ENCODE measurements around the gene ARHGAP27. TPM values are rescaled to one million over a fixed set of nuclear protein-coding genes. Genes with fewer than 3 reads are reported as not detected.

ARHGAP27 gene
- total RNA-seq, 2 experiments from 2014 or later, result 41.7 to 44.3 TPM

- Mint-ChIP-seq H3K36me3 (peaks cover 21% of the 10 kb centered on the region), H3K27me3 (no peaks in the 10 kb centered on the region)
- POLR2A ChIA-PET, result no interaction called here
Measured at GRCh38 chr17:45394913-45395568, 37.6 kb downstream of the ARHGAP27 start.

GRCh38 chr17:45394564-45394912, 38.1 kb downstream of the ARHGAP27 start:
- CTCF ChIA-PET, result interaction anchor here (0.5 to 2.0 kb wide), 6 partner anchors 9 to 259 kb away, joined by 3 to 7 read pairs (median 4); partner anchors contain the start of gene ACBD4
- Mint-ChIP-seq H3K4me3 (no peak overlapping the region), H3K36me3 (peaks cover 21% of the 10 kb centered on the region), H3K9me3 (no peaks in the 10 kb centered on the region), H3K27ac (no peak overlapping the region), H3K27me3 (no peaks in the 10 kb centered on the region), H3K4me1 (ENCODE audit: low read depth) (no peaks in the 10 kb centered on the region)
- no peak for DNase-seq
- POLR2A ChIA-PET, result no interaction called here
- intact Hi-C loops (cut with micrococcal nuclease), result no loop called here

More at GRCh38 chr17:45394913-45395568, 37.6 kb downstream of the ARHGAP27 start:
- Mint-ChIP-seq H3K9me3 (no peaks in the 10 kb centered on the region), H3K4me1 (ENCODE audit: low read depth) (no peaks in the 10 kb centered on the region), H3K27ac (no peak overlapping the region), H3K4me3 (no peak overlapping the region)
- CTCF ChIA-PET, result interaction anchor here (1.2 to 1.3 kb wide), 4 partner anchors 20 to 176 kb away, joined by 3 to 4 read pairs (median 4); no protein-coding TSS in a partner anchor
- peak; percentile 51 for DNase-seq
- intact Hi-C loops (cut with micrococcal nuclease), result no loop called here

DNA sequence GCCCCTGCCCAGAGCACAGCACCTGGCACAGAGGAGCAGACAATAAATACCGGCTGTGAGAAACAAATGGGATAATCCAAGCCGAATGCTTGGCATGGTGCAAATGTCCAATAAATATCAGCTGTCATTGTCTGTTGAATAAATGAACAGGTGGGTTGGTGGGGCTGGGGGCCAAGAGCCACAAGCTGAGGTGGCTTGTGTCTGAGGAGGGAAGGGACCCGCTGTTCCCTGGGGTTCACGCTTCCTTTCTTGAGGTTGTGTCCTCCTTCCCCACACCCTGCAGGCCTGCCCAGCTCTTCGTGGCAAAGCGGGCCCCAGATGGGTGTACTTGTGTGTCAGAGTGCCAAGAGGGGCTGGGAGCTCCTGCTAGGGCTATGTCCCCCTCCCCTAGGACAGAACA, 38.6 kb downstream of the ARHGAP27 start:
- Mint-ChIP-seq H3K4me1 (ENCODE audit: low read depth) (peaks cover under 1% of the 10 kb centered on the region), H3K9me3 (no peaks in the 10 kb centered on the region), H3K4me3 (no peak overlapping the region), H3K27ac (no peak overlapping the region), H3K36me3 (peaks cover 20% of the 10 kb centered on the region), H3K27me3 (no peaks in the 10 kb centered on the region)
- CTCF ChIA-PET, result interaction anchor here (0.5 to 2.0 kb wide), 6 partner anchors 9 to 259 kb away, joined by 3 to 7 read pairs (median 4); partner anchors contain the start of gene ACBD4
- POLR2A ChIA-PET, result no interaction called here
- intact Hi-C loops (cut with micrococcal nuclease), result no loop called here
- DNase-seq, result no peak

GRCh38 chr17:45393411-45393810, 39.3 kb downstream of the ARHGAP27 start:
- intact Hi-C loops (cut with micrococcal nuclease), result no loop called here
- H3K9me3 Mint-ChIP-seq, result no peaks in the 10 kb centered on the region
- H3K4me1 Mint-ChIP-seq (ENCODE audit: low read depth), result peaks cover 7% of the 10 kb centered on the region
- no peak overlapping the region for H3K4me3 Mint-ChIP-seq
- peaks cover 18% of the 10 kb centered on the region for H3K36me3 Mint-ChIP-seq
- no peak overlapping the region for H3K27ac Mint-ChIP-seq
- DNase-seq, result no peak
- POLR2A ChIA-PET, result no interaction called here
- H3K27me3 Mint-ChIP-seq, result no peaks in the 10 kb centered on the region
- CTCF ChIA-PET, result interaction anchor here (0.8 to 2.7 kb wide), 7 partner anchors 8 to 258 kb away, joined by 3 to 17 read pairs (median 6); partner anchors contain the start of gene ACBD4

DNA sequence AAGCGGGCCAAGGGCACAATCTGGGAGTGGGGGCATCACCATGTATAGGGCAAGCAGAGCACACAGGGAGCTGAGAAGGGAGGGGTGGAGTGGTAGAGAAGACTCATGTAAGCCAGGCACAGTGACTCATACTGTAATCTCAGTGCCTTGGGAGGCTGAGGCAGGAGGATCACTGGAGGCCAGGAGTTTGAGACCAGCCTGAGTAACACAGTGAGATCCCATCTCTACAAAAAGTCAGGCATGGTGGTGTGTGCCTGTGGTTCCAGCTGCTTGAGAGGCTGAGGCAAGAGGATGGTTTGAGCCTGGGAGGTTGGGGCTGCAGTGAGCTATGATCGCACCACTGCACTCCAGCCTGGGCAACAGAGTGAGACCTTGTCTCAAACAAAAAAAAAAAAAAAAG, 40.8 kb downstream of the ARHGAP27 start:
- intact Hi-C loops (cut with micrococcal nuclease), result no loop called here
- CTCF ChIA-PET, result interaction anchor here (1.5 to 2.7 kb wide), 3 partner anchors 17 to 173 kb away, joined by 3 to 17 read pairs (median 8); no protein-coding TSS in a partner anchor
- Mint-ChIP-seq H3K4me3 (no peak overlapping the region), H3K4me1 (ENCODE audit: low read depth) (peaks cover 7% of the 10 kb centered on the region), H3K27me3 (peaks cover 7% of the 10 kb centered on the region), H3K36me3 (peaks cover 7% of the 10 kb centered on the region), H3K9me3 (no peaks in the 10 kb centered on the region), H3K27ac (no peak overlapping the region)
- no peak for DNase-seq
- POLR2A ChIA-PET, result interaction anchor here (1.7 kb wide), 1 partner anchor 171 kb away, joined by 6 read pairs; the partner anchor contains the start of gene FMNL1

DNA sequence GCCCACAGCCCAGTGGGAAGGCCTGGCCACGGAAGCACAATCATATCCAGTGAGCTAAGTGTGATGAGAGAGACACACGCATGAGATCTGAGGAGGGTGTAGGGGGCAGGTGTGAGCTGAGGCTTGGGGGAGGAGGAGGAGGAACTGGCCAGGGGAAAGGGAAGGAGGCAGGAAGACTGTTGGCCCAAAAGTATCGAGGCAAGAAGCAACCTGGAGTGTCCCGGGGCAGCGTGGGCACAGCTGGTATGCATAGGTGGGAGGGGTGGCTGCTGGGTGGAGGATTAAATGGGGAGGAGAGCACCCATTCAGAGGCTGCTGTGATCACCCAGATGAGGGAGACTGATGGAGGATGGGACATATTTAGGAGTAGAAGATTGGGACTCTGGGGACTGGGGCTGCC, 41.4 kb downstream of the ARHGAP27 start:
- no peak for DNase-seq
- H3K9me3 Mint-ChIP-seq, result no peaks in the 10 kb centered on the region
- H3K4me3 Mint-ChIP-seq, result no peak overlapping the region
- H3K4me1 Mint-ChIP-seq (ENCODE audit: low read depth), result peaks cover 7% of the 10 kb centered on the region
- H3K27me3 Mint-ChIP-seq, result peaks cover 7% of the 10 kb centered on the region
- H3K36me3 Mint-ChIP-seq, result peaks cover 5% of the 10 kb centered on the region
- no peak overlapping the region for H3K27ac Mint-ChIP-seq
- intact Hi-C loops (cut with micrococcal nuclease), result no loop called here
- CTCF ChIA-PET, result interaction anchor here (1.5 to 2.7 kb wide), 3 partner anchors 17 to 172 kb away, joined by 3 to 17 read pairs (median 8); no protein-coding TSS in a partner anchor
- POLR2A ChIA-PET, result no interaction called here

GRCh38 chr17:45389354-45389753, 43.3 kb downstream of the ARHGAP27 start:
- DNase-seq, result no peak
- Mint-ChIP-seq H3K27ac (no peak overlapping the region), H3K9me3 (no peaks in the 10 kb centered on the region), H3K36me3 (no peaks in the 10 kb centered on the region), H3K27me3 (peaks cover 7% of the 10 kb centered on the region), H3K4me3 (no peak overlapping the region), H3K4me1 (ENCODE audit: low read depth) (peaks cover 10% of the 10 kb centered on the region)
- CTCF ChIA-PET, result interaction anchor here (0.5 to 10.7 kb wide), 7 partner anchors 9 to 170 kb away, joined by 3 to 249 read pairs (median 3); no protein-coding TSS in a partner anchor
- POLR2A ChIA-PET, result no interaction called here
- intact Hi-C loops (cut with micrococcal nuclease), result loop anchor here (5.0 to 10.0 kb wide), 3 partner anchors 45 to 255 kb away; partner anchors contain the start of genes ACBD4, ARHGAP27, PLCD3 and SPATA32

DNA sequence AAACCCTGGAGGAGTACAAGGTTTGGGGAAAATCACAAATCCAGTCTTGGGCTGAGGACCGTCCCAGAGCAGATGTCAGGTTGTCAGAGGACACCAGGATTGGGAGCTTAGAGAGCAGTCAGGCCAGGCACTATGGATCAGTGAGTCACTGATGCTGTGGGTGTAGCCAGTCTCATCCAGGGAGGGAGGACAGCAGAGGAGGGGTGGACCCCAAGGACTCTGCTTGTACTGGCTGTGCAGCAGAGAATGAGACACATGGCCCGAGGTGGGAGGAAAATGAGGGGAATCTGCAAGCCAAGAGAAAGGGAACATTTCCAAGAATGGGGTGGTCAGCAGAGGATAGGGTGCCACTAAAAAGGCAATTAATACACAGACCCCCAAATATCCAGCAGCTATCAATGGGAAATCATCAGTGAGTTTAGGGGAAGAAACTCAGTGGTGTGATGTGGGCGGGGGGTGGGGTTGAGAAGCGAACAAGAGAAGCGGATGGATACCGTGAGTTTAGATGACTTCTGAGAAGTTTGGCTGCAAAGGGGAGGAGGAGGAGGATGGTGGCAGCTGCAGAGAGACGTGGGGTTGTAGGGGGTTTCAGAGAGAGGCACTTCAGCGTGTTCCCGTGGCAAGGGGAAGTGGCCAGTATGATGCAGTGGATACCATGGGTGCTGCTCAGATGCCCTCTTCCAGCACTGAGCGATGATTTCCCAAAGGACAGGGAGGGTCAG, 43.9 kb downstream of the ARHGAP27 start:
- no peak for DNase-seq
- peaks cover 7% of the 10 kb centered on the region for H3K27me3 Mint-ChIP-seq
- H3K4me3 Mint-ChIP-seq, result no peak overlapping the region
- H3K36me3 Mint-ChIP-seq, result no peaks in the 10 kb centered on the region
- ChIA-PET POLR2A (no interaction called here), CTCF (interaction anchor here (0.5 to 10.7 kb wide), 11 partner anchors 70 to 237 kb away, joined by 3 to 249 read pairs (median 4); no protein-coding TSS in a partner anchor)
- no peak overlapping the region for H3K27ac Mint-ChIP-seq
- intact Hi-C loops (cut with micrococcal nuclease), result loop anchor here (5.0 to 10.0 kb wide), 3 partner anchors 46 to 254 kb away; partner anchors contain the start of genes ACBD4, ARHGAP27, PLCD3 and SPATA32
- H3K4me1 Mint-ChIP-seq (ENCODE audit: low read depth), result peaks cover 13% of the 10 kb centered on the region
- H3K9me3 Mint-ChIP-seq, result no peaks in the 10 kb centered on the region

DNA sequence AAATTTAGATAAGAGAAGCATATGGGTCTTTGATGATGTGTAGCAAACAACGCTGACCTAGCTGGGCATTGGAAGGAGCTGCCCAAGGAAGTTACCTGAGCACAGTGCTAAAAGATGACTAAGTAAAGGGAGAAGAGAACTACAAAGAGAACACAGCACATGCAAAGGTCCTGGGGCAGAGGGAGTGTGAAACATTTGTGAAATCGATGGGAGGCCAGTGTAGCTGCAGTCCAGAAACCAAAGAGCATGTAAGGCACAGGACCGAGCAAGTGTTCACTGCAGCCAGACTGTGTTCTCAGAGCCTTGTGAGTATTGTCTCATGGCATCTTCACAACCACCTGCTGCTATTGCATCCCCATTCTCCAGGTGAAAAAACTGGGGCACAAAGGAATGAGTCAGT, 44.9 kb downstream of the ARHGAP27 start:
- intact Hi-C loops (cut with micrococcal nuclease), result loop anchor here (5.0 to 10.0 kb wide), 3 partner anchors 47 to 253 kb away; partner anchors contain the start of genes ACBD4, ARHGAP27, PLCD3 and SPATA32
- peaks cover 7% of the 10 kb centered on the region for H3K27me3 Mint-ChIP-seq

DNA sequence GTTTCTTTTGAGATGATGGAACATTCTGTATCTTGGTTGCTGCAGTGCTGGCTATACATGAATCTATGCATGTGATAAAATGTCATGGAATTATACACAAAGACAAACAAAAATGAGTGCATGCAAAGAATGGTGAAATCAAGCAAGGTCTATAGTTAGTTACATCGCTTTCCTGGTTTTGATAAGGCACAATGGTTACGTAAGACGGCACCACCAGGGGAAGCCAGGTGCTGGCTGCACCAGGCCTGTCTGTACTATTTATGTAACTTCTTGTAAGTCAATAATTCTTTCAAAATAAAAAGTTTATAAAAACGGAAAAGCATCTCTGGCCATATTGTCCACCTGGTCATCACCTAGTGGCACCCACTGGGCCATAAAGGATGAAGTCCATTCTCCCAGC, 46.5 kb downstream of the ARHGAP27 start:
- intact Hi-C loops (cut with micrococcal nuclease), result loop anchor here (5.0 to 10.0 kb wide), 3 partner anchors 49 to 251 kb away; partner anchors contain the start of genes ACBD4, ARHGAP27, PLCD3 and SPATA32
- no peak for DNase-seq

More for the DNA sequence above, 44.9 kb downstream of the ARHGAP27 start:
- Mint-ChIP-seq H3K9me3 (no peaks in the 10 kb centered on the region), H3K4me1 (ENCODE audit: low read depth) (peaks cover 13% of the 10 kb centered on the region), H3K4me3 (no peak overlapping the region), H3K36me3 (no peaks in the 10 kb centered on the region), H3K27ac (no peak overlapping the region)
- CTCF ChIA-PET, result interaction anchor here (1.0 to 10.7 kb wide), 5 partner anchors 101 to 169 kb away, joined by 3 to 249 read pairs (median 9); no protein-coding TSS in a partner anchor
- no peak for DNase-seq
- POLR2A ChIA-PET, result no interaction called here

GRCh38 chr17:45385331-45385997, 47.2 kb downstream of the ARHGAP27 start:
- no peaks in the 10 kb centered on the region for H3K36me3 Mint-ChIP-seq
- no peaks in the 10 kb centered on the region for H3K9me3 Mint-ChIP-seq
- no peak overlapping the region for H3K27ac Mint-ChIP-seq
- intact Hi-C loops (cut with micrococcal nuclease), result loop anchor here (1.0 to 10.0 kb wide), 6 partner anchors 49 to 251 kb away; partner anchors contain the start of genes ACBD4, ARHGAP27, PLCD3 and SPATA32
- peaks cover 13% of the 10 kb centered on the region for H3K4me1 Mint-ChIP-seq (ENCODE audit: low read depth)
- no peak overlapping the region for H3K4me3 Mint-ChIP-seq
- POLR2A ChIA-PET, result interaction anchor here (0.8 to 1.6 kb wide), 3 partner anchors 68 to 108 kb away, joined by 3 to 4 read pairs (median 4); partner anchors contain the start of gene MAP3K14
- peak; percentile 93 for DNase-seq
- CTCF ChIA-PET, result interaction anchor here (0.6 to 10.7 kb wide), 42 partner anchors 8 to 250 kb away, joined by 3 to 249 read pairs (median 6); partner anchors contain the start of genes ACBD4, FMNL1, HEXIM2 and MAP3K14
- peaks cover 7% of the 10 kb centered on the region for H3K27me3 Mint-ChIP-seq

More for the DNA sequence above, 46.5 kb downstream of the ARHGAP27 start:
- Mint-ChIP-seq H3K27ac (no peak overlapping the region), H3K4me1 (ENCODE audit: low read depth) (peaks cover 13% of the 10 kb centered on the region), H3K4me3 (no peak overlapping the region), H3K9me3 (no peaks in the 10 kb centered on the region), H3K27me3 (peaks cover 7% of the 10 kb centered on the region), H3K36me3 (no peaks in the 10 kb centered on the region)
- ChIA-PET CTCF (interaction anchor here (0.7 to 10.7 kb wide), 36 partner anchors 8 to 251 kb away, joined by 3 to 249 read pairs (median 7); partner anchors contain the start of genes ACBD4, FMNL1, HEXIM2 and MAP3K14), POLR2A (interaction anchor here (1.6 kb wide), 1 partner anchor 109 kb away, joined by 4 read pairs; no protein-coding TSS in a partner anchor)

All from activated CD4-positive, alpha-beta memory T cell treated with anti-CD3 and anti-CD28 coated beads for 36 hours (primary cell).